GM19023 (cell line): ENCODE measurements around the gene ERO1A.

Source experiments
- ATAC-seq: cut with Tn5 transposase; IDR thresholded peaks from one replicate; pipeline ENCODE4 v1.9.1; 2021; ENCODE audit warnings: mild to moderate bottlenecking, moderate library complexity; ENCODE audit not compliant: unreplicated experiment

Gene ERO1A

DNA sequence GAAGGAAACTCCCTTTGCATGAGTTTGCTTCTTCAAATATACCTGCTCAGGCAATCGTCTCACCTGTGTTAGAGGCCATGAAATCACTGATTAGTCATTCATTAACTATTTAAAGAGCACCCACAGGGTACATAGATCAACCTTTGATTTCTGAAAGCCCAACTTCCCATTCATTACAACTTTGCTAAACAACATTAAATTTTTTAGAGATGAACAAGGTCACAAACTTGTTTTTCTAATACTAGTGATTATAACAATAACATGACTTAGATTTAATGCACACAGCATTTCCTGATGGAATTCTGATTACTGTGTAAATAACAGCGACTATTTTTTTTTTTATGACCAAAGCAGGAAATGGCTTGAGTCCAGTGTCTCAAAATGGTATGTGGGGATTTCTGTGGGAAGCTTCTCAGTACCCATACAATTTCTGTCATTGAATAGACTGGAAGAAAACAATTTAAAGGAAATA, 5.4 kb upstream of the ERO1A start:
- no peak for ATAC-seq

DNA sequence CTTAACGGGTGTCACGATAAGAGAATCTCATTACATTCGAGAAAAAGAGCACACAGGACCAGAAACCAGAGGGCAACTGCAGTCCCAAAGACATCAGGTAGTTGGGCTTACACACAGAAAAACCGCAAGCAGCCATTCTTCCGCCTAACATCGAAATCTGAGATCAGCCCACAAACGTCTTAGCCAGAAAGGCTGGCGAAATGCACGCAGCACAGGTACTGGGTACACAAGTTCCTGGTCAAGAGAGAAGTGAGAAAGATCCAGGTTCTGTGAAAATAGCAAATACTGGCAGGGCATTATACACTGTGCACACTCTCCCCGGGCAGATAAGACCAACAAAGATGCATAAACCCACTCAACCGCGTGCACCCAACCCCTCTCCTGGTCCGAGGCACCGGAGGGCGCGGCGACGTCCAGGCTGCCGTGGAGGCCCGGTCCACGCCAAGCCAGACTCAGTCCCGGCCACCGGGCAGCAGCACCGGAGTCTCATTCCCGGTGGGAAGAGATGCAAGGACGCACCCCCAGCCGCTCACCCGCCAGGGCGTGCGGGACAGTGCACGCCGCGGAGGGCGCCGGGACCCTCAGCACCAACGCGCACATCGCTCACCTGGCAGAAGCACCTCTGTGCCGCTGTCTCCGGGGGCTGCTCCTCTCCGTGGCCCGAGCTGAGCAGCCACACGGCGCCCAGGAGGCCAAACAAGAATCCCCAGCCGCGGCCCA, 437 bp downstream of the ERO1A start:
- ATAC-seq, result peak; percentile 54

DNA sequence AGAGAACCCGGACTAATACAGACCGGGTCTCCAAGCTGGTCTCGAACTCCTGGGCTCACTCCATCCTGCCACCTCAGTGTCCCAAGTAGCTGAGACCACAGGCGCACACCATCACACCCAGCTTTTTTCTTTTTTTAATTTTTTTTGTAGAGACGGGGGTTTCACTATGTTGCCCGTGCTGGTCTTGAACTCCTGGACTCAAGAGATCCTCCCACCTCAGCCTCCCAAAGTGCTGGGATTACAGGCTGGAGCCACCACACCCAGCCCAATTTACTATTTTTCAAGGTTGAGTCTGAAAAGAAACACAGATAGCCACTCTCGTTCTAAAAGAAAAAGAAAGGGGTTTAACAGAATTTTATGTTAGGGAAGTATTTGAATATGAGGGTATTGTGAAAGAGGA, 1.8 kb downstream of the ERO1A start:
- no peak for ATAC-seq

DNA sequence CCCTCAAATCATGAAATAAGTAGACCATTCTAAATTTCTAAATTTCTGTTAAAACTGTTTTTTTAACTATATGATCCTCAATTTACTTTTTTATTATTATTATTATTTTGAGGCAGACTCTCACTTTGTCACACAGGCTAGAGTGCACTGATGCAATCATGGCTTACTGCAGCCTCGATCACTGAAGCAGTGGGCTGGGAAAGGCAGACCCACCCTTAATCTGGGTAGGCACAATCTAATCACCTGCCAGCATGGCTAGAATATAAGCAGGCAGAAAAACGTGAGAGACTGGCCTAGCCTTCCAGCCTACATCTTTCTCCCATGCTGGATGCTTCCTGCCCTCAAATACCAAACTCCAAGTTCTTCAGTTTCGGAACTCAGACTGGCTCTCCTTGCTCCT, 2.3 kb downstream of the ERO1A start:
- no peak for ATAC-seq

GRCh38 chr14:52692248-52692962, 3.0 kb downstream of the ERO1A start:
- no peak for ATAC-seq

DNA sequence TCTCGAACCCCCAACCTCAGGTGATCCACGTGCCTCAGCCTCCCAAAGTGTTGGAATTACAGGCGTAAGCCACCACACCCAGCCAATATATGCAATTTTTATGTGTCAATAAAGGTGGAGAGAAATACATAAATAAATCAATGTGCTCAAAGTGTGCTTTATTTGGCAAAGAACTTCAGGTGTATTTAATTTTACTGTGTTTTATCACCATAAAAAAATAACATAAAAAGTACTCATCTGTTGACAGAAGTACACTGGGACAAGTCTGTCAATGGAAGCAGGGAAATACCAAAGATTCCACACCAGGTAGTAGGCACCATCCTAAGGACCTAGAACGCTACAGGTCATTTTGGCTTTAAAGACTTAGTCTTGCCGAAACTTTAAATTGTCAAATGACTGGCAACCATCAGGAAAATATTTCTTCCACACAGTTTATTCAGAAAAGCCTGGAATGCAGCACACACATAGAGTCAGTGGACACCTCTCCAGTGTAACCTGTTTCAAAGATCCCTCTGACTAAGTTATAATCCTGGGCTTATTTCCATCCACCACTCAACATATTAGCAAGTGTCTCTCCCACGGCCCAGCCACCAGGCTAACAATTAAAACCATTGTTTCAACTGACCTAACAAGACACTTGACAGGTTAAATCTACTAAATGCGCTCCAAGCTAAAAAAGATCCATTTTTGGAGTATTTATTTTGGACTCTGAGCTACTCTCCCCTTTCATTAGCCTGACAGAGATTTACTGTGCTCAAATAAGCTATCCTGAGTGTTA, 4.2 kb downstream of the ERO1A start:
- ATAC-seq, result no peak

DNA sequence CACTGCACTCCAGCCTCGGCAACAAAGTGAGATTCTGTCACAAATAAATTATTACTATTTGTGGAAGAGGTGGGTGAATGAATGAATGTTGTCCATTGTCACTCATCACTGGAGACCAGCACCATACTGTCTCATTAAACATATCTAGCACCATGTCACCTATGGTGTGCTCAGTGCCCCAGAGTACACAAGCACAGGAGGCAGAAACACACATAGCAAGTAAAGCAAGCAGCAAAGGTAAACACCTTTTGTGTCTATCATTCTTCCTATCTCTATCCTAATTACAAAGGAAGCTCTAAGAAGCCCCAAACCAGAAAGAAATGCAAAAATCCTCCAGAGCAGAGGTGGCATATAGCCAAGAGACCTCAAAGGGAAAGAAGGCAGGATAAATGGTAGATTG, 9.2 kb downstream of the ERO1A start:
- no peak for ATAC-seq

GRCh38 chr14:52683985-52684520, 11.3 kb downstream of the ERO1A start:
- ATAC-seq, result no peak

- ATAC-seq, result no peak
These were observed 16.8 kb downstream of the ERO1A start for GRCh38 chr14:52678591-52678990.

DNA sequence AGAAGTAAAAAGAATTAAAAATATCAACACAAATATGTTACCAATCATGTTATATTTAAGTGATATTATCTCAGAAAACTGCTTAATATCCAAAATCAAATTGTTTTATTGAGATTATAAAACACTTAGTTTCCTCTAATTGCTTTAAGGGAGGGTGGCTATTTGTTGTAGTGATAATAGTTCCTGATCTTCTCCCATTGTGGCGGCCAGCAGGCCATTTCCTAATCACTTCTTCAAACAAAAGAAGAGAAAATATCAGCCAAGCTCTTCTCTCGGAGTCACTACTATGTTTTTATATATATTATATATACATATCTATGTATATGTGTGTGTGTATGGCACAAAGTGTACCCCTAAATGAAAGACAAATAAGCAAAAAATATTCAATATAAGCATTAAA, 31.5 kb downstream of the ERO1A start:
- no peak for ATAC-seq

- ATAC-seq, result no peak
These were observed 34.0 kb downstream of the ERO1A start for GRCh38 chr14:52661314-52661713.

GRCh38 chr14:52660832-52661231, 34.5 kb downstream of the ERO1A start:
- ATAC-seq, result no peak

DNA sequence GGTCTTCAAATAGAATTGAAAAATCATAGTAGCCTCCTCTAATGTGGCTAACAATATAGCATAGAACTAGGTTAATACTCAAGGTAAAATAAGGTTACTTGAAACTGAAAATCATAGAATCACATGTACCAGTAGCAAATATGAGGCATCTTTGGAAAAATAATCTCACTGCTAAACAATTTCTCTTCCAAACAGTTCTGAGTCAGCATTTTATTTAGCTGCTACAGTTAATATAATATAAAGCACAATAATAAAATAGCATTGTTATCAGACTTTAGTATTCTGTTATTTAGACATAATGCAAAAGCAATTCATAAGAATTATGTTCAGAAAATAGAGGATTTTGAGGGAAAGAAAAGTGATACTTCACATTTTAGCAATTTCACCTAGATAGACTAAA, 35.0 kb downstream of the ERO1A start:
- no peak for ATAC-seq

DNA sequence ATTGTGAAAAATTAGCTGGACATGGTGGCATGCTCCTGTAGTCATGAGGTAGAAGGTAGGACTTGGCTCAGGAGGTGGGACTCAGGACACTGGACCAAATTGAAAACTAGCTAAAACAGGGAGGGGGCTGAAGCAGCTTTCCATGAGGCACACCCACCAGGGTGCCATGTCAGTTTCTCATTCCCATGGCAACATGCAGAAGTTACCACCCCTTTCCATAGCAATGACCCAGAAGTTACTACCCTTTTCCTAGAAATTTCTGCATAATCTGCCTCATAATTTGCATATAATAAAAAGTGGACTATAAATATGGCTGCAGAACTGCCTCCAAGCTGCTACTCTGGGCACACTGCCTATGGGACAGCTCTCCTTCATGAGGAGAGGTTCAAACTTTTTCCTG, 38.5 kb downstream of the ERO1A start:
- ATAC-seq, result no peak

GRCh38 chr14:52650774-52651173, 44.6 kb downstream of the ERO1A start:
- ATAC-seq, result no peak

GRCh38 chr14:52649511-52649910, 45.8 kb downstream of the ERO1A start:
- no peak for ATAC-seq

GRCh38 chr14:52641745-52642144, 53.6 kb downstream of the ERO1A start:
- no peak for ATAC-seq

- no peak for ATAC-seq
These were observed 55.2 kb downstream of the ERO1A start for GRCh38 chr14:52640137-52640536.

GRCh38 chr14:52619687-52620086, 75.7 kb downstream of the ERO1A start:
- ATAC-seq, result no peak

DNA sequence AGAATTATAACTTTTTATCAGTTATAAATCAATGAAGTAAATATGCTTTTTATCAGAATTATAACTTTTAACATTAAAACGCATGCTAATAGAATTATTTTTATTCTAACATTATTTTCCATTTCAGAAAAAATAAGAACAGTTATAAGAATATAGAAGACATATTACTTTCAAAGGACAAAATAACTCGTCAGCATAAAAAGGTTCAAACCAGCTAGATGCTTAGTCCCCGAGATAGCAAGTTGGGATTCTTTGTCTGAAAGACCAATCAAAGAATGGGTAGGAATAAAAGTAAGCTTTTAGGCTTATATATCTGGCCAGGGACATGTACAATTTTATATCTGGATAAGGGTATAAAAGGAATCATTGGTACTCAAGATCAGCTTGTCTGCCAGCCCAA, 76.8 kb downstream of the ERO1A start:
- no peak for ATAC-seq

DNA sequence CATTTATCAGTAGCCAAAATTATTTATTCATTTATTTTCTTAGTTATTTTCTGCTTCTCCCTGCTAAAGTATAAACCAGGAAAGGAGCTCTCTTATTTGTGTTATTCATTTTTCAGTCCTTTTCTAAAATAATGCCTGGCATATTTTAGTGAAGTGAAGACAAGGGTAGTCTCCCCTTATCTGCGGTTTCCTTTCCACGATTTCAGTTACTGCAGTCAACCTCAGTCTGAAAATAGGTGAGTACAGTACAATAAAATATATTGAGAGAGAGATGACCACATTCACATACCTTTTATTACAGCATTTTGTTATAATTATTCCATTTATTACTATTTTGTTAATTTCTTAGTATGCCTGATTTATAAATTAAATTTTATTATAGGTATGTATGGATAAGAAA, 85.2 kb downstream of the ERO1A start:
- no peak for ATAC-seq
